GM18951 (cell line): Measurements from ENCODE around the gene TCAP.

Experiments
- POLR2A ChIP-seq: IDR thresholded peaks from 4 replicates; pipeline ENCODE4 v1.6.1; 2011; ENCODE audit warnings: mild to moderate bottlenecking; ENCODE audit not compliant: insufficient read length, insufficient read depth; ENCODE audit errors: extremely low read depth
- in situ Hi-C: fragments of 300-500 bp; cut with MboI; formaldehyde crosslinking; loops from one replicate; pipeline ENCODE4 v1.12.0; 2022; ENCODE audit warnings: low sequenced_read_pairs, mixed read lengths, inconsistent platforms; ENCODE audit not compliant: unreplicated experiment

TCAP gene

DNA sequence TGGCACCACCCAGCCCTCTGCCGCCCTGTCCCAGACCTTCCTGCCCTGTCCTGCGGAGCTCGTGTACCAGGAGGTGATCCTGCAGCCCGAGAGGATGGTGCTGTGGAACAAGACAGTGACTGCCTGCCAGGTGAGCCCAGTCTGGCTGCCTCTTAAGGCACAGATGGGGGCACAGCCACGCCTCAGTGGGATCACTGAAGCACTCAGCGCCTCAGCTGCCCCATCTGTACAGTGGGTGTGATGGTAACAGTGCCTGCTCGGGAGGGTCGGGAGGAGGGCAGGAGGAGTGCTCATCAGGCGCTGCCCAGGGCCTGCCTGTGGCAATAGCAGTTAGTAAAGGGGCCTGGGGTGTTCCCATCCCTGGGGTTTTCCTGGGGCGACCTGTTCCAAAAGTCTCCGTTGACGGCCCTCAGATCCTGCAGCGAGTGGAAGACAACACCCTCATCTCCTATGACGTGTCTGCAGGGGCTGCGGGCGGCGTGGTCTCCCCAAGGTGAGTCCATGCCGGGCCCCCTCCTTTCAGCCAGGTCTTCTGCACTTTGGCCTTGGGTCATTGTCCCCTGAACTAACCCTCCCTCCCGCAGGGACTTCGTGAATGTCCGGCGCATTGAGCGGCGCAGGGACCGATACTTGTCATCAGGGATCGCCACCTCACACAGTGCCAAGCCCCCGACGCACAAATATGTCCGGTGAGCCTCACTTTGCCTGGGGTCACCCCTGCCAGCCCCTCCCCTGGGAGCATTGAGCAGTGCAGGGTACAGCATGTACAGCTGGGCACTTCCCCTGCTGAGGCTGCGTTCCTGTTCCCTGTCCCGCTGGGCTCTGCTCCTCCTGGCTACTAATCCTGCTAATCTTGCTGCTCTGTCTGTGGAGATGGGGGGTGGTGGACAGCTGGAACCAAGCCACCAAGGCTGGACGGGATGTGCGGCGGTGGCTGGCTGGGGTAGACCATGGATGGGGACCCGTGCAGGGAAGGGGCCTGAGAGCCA is 4.5 kb upstream of the TCAP start:
- no peak for TF ChIP-seq POLR2A

DNA sequence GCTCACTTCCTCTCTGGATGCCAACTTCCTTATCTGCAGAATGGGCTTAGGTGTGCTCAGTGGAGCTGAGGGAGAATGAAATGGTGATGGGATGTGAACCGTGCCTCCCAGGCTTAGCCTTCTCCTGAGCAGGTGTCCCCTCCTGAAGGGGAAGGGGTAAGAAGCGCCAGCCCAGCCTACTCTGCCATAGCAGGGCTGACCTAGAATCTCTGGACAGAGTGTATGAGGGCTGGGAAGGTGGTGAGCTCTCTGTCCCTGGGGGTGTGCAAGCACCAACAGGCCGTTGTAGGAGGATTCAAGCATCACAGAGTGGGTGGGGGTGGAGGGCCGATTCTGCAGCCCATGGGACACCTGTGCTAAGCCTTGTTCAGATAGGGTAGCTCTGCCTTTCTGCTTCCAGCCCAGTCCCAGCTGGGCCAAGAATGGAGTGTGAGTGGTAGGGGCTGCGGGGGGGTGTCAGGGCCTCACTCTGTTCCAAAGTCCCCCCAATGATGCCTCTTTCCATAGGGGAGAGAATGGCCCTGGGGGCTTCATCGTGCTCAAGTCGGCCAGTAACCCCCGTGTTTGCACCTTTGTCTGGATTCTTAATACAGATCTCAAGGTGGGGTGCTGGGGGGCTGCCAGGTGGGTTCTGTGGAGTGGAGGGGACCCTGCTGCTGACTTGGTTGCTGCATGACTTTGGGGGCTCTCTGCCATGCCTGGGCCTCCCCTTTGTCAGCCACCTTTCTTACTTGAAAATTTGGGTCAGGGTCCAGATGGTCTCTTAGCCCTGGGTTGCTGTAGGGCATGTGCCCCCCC is 3.2 kb upstream of the TCAP start:
- in situ Hi-C loops: no loop called here
- no peak for TF ChIP-seq POLR2A

More for the DNA sequence above, 4.5 kb upstream of the TCAP start:
- in situ Hi-C loops: no loop called here

DNA sequence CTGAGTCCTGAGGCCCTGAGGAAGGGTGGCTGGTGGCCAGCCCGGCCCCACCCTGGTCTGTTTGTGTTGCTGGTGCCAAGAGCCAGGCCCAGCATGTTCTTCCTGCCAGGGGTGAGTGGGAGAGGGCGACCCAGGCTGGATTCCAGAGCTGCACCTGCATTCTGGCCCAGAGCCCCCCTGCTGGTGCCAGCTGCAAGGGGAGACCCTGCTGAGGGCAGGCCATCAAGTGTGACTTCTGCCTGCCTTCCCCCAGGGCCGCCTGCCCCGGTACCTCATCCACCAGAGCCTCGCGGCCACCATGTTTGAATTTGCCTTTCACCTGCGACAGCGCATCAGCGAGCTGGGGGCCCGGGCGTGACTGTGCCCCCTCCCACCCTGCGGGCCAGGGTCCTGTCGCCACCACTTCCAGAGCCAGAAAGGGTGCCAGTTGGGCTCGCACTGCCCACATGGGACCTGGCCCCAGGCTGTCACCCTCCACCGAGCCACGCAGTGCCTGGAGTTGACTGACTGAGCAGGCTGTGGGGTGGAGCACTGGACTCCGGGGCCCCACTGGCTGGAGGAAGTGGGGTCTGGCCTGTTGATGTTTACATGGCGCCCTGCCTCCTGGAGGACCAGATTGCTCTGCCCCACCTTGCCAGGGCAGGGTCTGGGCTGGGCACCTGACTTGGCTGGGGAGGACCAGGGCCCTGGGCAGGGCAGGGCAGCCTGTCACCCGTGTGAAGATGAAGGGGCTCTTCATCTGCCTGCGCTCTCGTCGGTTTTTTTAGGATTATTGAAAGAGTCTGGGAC is 2.4 kb upstream of the TCAP start:
- in situ Hi-C loops: no loop called here
- TF ChIP-seq POLR2A: no peak

DNA sequence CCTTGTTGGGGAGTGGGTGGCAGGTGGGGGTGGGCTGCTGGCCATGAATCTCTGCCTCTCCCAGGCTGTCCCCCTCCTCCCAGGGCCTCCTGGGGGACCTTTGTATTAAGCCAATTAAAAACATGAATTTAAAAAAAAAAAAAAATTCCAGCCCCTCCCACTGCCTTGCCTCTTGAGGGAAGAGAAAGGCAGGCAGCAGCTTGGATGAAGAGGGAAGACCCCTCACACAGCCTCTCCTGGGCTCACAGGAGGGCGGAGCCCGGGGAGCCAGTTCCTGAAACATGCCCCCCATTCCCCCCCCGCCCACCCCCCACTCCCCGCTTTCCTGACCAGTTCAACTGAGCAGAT is 1.8 kb upstream of the TCAP start:
- in situ Hi-C loops: no loop called here
- no peak for TF ChIP-seq POLR2A

DNA sequence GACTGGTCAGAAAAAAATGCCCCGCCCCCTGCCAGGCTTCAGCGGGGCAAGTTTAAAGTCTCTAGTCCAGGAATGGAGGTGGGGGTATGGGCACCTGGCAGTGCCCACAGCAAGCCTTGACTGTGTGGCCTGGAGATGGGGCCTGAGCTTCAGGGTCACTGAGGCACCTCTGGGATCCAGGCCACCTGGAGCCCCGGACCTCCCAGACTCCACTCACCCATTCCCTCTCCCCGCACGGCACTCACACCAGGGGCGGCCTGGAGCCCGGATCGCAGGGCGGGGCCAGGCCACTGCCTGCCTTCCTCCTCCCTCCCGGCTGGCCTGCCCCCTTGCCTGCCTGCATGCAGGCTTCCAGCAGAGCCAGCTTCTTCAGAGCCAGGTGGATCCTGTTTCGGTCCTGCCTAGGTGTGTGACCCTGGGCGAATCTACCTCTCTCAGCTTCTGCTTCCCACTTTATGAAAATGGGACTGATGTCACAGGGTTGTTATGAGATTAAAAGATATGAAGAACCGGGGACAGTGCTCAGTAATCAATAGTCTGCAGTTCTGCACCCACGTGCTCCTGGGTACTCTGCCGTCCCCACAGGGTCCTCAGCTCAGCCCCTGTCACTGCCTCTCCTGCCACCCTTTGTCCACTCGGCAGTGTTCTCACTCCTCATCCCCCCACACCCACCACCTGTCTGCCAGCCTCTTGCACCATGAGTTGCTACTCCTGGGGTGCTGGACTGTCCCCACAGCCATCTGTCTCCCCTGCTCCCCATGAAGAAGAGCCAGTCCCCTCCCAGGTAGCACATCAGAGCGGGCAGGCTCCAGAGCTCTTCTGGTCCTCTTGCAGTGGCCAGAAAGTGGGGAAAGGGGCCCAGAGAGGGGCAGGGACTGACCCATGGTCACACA is 1.2 kb upstream of the TCAP start:
- in situ Hi-C loops: no loop called here
- no peak for TF ChIP-seq POLR2A

DNA sequence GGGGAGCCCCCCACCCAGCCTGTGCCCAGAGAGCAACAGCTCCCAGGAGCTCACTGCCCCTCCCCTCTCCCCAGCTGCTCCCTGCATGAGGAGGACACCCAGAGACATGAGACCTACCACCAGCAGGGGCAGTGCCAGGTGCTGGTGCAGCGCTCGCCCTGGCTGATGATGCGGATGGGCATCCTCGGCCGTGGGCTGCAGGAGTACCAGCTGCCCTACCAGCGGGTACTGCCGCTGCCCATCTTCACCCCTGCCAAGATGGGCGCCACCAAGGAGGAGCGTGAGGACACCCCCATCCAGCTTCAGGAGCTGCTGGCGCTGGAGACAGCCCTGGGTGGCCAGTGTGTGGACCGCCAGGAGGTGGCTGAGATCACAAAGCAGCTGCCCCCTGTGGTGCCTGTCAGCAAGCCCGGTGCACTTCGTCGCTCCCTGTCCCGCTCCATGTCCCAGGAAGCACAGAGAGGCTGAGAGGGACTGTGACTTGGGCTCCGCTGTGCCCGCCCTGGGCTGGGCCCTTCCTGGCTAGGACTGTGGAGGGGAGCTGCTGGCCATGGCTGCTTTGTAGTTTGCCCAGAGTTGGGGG is 584 bp downstream of the TCAP start:
- TF ChIP-seq POLR2A: no peak
- in situ Hi-C loops: no loop called here

DNA sequence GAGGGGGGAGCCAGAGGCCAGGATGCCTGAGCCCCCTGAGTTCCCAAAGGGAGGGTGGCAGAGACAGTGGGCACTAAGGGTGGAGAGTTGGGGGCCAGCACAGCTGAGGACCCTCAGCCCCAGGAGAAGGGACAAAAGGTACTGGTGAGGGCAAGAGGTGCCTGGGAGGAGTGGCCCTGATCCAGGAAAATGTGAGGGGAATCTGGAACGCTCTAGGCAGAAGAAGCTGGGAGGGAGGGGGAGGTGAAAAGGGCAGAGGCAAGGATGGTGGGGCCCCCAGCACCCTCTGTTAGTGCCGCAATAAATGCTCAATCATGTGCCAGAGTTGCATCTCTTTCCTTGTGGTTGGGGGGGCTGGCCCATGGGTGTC is 1.1 kb downstream of the TCAP start:
- in situ Hi-C loops: no loop called here
- no peak for TF ChIP-seq POLR2A

DNA sequence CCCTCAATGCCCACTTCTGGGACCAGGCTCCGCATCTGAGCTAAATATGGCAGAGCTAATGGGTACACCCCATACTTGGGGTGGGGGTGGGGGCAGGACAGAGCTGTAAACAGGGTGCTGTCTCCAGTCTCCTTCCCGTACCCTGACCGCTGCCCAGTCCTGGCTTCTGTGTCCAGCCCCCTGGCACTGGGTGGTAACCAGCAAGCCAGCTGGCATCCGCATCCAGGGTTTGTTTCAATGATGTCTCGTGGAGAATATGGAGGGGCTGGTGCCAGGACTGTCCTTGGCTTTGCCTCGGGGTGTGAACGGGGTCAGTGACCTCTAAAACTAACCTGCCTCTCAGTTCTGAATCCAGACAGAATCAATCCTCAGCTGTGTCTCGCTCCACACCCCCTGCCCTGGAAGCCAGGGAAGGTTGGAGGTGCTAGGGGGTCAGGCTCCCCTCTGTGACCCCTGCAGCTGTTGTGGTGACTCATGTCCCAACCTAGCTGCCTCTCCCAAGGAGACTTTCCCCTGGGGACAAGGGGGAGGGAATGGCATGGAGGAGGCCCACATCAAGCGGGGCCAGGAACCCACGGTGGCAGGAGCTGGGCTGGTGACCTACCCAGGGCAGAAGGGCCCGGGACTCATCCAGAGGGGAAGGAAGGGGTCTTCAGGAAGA is 1.6 kb downstream of the TCAP start:
- TF ChIP-seq POLR2A: no peak
- in situ Hi-C loops: no loop called here

DNA sequence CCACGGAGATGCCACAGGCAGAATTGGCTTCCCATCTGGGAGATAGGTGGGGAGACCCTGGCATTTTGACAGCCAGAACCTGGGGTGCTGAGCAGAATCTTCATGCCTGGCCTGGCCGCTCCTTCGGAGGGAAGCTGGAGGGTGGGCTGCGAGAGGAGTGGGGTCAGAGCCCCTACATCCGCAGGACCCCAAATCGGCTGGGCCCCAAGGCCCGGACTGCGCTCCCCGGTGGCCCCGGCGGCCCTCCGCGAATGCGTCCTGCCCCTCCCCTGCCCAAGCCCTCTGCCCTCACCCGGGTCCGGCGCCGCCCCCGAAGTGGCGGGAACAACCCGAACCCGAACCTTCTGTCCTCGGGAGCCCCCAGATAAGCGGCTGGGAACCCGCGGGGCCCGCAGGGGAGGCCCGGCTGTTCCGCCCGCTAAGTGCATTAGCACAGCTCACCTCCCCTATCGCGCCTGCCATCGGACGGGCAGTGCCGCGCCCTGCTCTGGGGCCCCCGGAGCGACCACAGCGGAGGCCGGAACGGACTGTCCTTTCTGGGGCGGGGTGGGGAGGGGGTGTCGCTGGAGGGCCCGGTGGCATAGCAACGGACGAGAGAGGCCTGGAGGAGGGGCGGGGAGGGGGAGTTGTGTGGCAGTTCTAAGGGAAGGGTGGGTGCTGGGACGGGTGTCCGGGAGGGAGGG is 2.3 kb downstream of the TCAP start:
- no peak for TF ChIP-seq POLR2A
- in situ Hi-C loops: no loop called here

DNA sequence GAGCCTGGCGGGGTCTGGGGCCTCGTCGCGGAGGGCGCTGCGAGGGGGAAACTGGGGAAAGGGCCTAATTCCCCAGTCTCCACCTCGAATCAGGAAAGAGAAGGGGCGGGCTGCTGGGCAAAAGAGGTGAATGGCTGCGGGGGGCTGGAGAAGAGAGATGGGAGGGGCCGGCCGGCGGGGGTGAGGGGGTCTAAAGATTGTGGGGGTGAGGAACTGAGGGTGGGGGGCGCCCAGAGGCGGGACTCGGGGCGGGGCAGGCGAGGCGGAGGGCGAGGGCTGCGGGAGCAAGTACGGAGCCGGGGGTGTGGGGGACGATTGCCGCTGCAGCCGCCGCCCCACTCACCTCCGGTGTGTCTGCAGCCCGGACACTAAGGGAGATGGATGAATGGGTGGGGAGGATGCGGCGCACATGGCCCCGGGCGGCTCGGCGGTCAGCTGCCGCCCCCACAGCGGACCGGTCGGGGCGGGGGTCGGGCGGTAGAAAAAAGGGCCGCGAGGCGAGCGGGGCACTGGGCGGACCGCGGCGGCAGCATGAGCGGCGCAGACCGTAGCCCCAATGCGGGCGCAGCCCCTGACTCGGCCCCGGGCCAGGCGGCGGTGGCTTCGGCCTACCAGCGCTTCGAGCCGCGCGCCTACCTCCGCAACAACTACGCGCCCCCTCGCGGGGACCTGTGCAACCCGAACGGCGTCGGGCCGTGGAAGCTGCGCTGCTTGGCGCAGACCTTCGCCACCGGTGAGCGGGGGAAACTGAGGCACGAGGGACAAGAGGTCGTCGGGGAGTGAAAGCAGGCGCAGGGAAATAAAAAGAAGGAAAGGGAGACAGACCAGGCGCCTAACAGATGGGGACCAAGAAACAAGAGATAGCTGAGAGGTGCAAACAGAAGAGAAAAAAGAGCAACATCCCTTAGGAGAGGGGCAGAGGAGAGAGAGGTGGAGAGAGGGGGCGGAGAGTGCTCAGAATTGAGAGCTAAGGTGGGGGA is 3.1 kb downstream of the TCAP start, which contains the start of gene PNMT:
TSS of gene PNMT (plus strand) at position 509 of the 980 bp plus-strand sequence. CDS start at position 532, 23 bp downstream.
- in situ Hi-C loops: no loop called here
- TF ChIP-seq POLR2A: no peak
